Measurements from ENCODE around the gene CEPT1.
"Not testable (repeated sequence)": the region's sequence is repeated elsewhere in the genome, so short reads cannot be mapped to it uniquely, and the experiment has no call there.

CEPT1 gene

GRCh38 chr1:111139956-111140679 is at the start of gene CEPT1, which contains the start of gene DRAM2:
CEPT1 (plus strand) TSS chr1:111140223; CDS start chr1:111147715, 7,492 bp downstream.
DRAM2 (minus strand) TSS chr1:111140093; CDS start chr1:111131554, 8,539 bp downstream.
- no peak for FAIRE-seq

- not testable (repeated sequence) for FAIRE-seq
These were observed 44.6 kb upstream of the CEPT1 start for GRCh38 chr1:111095421-111095820.

GRCh38 chr1:111097356-111098099 is 42.5 kb upstream of the CEPT1 start:
- FAIRE-seq = no peak

- FAIRE-seq = no peak
These were observed 40.7 kb upstream of the CEPT1 start for GRCh38 chr1:111099289-111099688.

GRCh38 chr1:111101854-111102642 is 38.0 kb upstream of the CEPT1 start:
- no peak for FAIRE-seq

GRCh38 chr1:111104981-111105380 is 35.0 kb upstream of the CEPT1 start:
- no peak for FAIRE-seq

- no peak for FAIRE-seq
These were observed 29.7 kb upstream of the CEPT1 start for GRCh38 chr1:111110197-111110899.

- no peak for FAIRE-seq
These were observed 23.5 kb upstream of the CEPT1 start for GRCh38 chr1:111116496-111116895.

GRCh38 chr1:111126354-111126753 is 13.7 kb upstream of the CEPT1 start:
- no peak for FAIRE-seq

- FAIRE-seq = no peak
These were observed 11.9 kb upstream of the CEPT1 start for GRCh38 chr1:111127923-111128643.

- no peak for FAIRE-seq
These were observed 10.6 kb upstream of the CEPT1 start for GRCh38 chr1:111129376-111129775.

GRCh38 chr1:111131693-111132092 is 8.3 kb upstream of the CEPT1 start:
- no peak for FAIRE-seq

- no peak for FAIRE-seq
These were observed 6.2 kb upstream of the CEPT1 start for GRCh38 chr1:111133866-111134265.

- no peak for FAIRE-seq
These were observed 583 bp upstream of the CEPT1 start for GRCh38 chr1:111139324-111139955.

GRCh38 chr1:111140680-111140967 is 601 bp downstream of the CEPT1 start:
- FAIRE-seq = no peak

- no peak for FAIRE-seq
These were observed 1.5 kb downstream of the CEPT1 start for GRCh38 chr1:111141245-111142220.

- FAIRE-seq = no peak
These were observed 2.4 kb downstream of the CEPT1 start for GRCh38 chr1:111142356-111142975.

GRCh38 chr1:111145542-111145941 is 5.5 kb downstream of the CEPT1 start:
- FAIRE-seq = no peak

- no peak for FAIRE-seq
These were observed 6.1 kb downstream of the CEPT1 start for GRCh38 chr1:111145963-111146768.
